Fibroblast of lung (primary cell): Measurements from ENCODE around the gene VPS26B. TPM values are rescaled to one million over a fixed set of nuclear protein-coding genes. Genes with fewer than 3 reads are reported as not detected.

ENCODE experiments used
- DNase-seq, 2 donors: peaks; one replicate each; pipeline versions ENCODE4 v3.0.0 to v3.0.0-alpha.2; 2010; ENCODE audit warnings: low read depth in 2 of 2
- H2AFZ ChIP-seq: 2 replicates; pipeline ENCODE4 v1.5.1; 2012; ENCODE audit warnings: low read length, control low read depth, inconsistent platforms
- H3K27ac ChIP-seq: 2 replicates; pipeline ENCODE4 v1.5.1; 2011; ENCODE audit warnings: low read length, control low read depth; ENCODE audit not compliant: insufficient read depth
- H3K27me3 ChIP-seq: 2 replicates; pipeline ENCODE4 v1.5.1; 2011; ENCODE audit warnings: mild to moderate bottlenecking, low read length; ENCODE audit not compliant: control insufficient read depth, insufficient read depth
- H3K36me3 ChIP-seq: 2 replicates; pipeline ENCODE4 v1.5.1; 2011; ENCODE audit warnings: low read length; ENCODE audit not compliant: control insufficient read depth, insufficient read depth
- H3K4me1 ChIP-seq: 2 replicates; pipeline ENCODE4 v1.5.1; 2011; ENCODE audit warnings: low read length; ENCODE audit not compliant: control insufficient read depth, insufficient read depth; ENCODE audit errors: extremely low read depth
- H3K4me2 ChIP-seq: 2 replicates; pipeline ENCODE4 v1.5.1; 2011; ENCODE audit warnings: low read length, control low read depth; ENCODE audit not compliant: insufficient read depth; ENCODE audit errors: extremely low read depth
- H3K4me3 ChIP-seq, 4 experiments: fragments of 200-600 bp in 1 of 4; sonication (generic) in 1 of 4; replicated peaks in 1 of 4; 2 replicates each; pipeline ENCODE4 v1.5.1; 2011 to 2016; ENCODE audit warnings: low read length in 4 of 4, low read depth in 3 of 4, mild to moderate bottlenecking in 3 of 4, control low read depth in 2 of 4, inconsistent platforms in 1 of 4, mixed read lengths in 1 of 4; ENCODE audit not compliant: insufficient read depth in 1 of 4; ENCODE audit errors: control extremely low read depth in 1 of 4
- H3K79me2 ChIP-seq: 2 replicates; pipeline ENCODE4 v1.5.1; 2012; ENCODE audit warnings: mild to moderate bottlenecking, low read length, inconsistent platforms; ENCODE audit not compliant: control insufficient read depth, insufficient read depth
- H3K9ac ChIP-seq: 2 replicates; pipeline ENCODE4 v1.5.1; 2011; ENCODE audit warnings: mild to moderate bottlenecking, low read length, control low read depth; ENCODE audit not compliant: insufficient read depth
- H3K9me3 ChIP-seq: 2 replicates; pipeline ENCODE4 v1.5.1; 2012; ENCODE audit warnings: low read depth, low read length; ENCODE audit not compliant: control insufficient read depth, insufficient read depth
- H4K20me1 ChIP-seq: 2 replicates; pipeline ENCODE4 v1.5.1; 2011; ENCODE audit warnings: low read length; ENCODE audit not compliant: control insufficient read depth, insufficient read depth; ENCODE audit errors: extremely low read depth
- CTCF ChIP-seq, 2 donors: IDR thresholded peaks in 1 of 2; conservative IDR thresholded peaks in 1 of 2; 1 replicate in 1 of 2; 2 replicates in 1 of 2; pipeline ENCODE4 v1.5.1; 2011 to 2012; ENCODE audit warnings: low read length in 2 of 2, control low read depth in 1 of 2, inconsistent platforms in 1 of 2, low read depth in 1 of 2, mild to moderate bottlenecking in 1 of 2
- EZH2 ChIP-seq: IDR thresholded peaks from 2 replicates; pipeline ENCODE4 v1.5.1; 2012; ENCODE audit warnings: low read length, control low read depth, mild to moderate bottlenecking; ENCODE audit errors: missing control alignments
- polyA plus RNA-seq, 2 donors: library from polyadenylated mRNA; depleted of rRNA in 1 of 2; stranded (reverse) in 1 of 2; unstranded in 1 of 2; fragments of >200 nt; gene quantifications; 2 replicates each; pipeline ENCODE4 v1.2.1, GENCODE V29; 2011 to 2012; ENCODE audit warnings: missing spikeins in 1 of 2
- total RNA-seq: library from RNA; depleted of rRNA; stranded (reverse); fragments of >200 nt; gene quantifications from 2 replicates; pipeline ENCODE4 v1.2.1, GENCODE V29; 2014

The VPS26B gene
- total and polyA plus RNA-seq, 2 donors (not counting 1 experiment from before 2014, with no cell fraction given) = 39.0 to 44.3 TPM

GRCh38 chr11:134235399-134235798, 10.9 kb downstream of the VPS26B start:
- Histone ChIP-seq H3K4me2 (no peak overlapping the region), H3K36me3 (peaks cover 3% of the 10 kb centered on the region), H2AFZ (no peak overlapping the region), H3K4me3 (no peak overlapping the region), H3K27ac (no peak overlapping the region), H3K79me2 (peaks cover 12% of the 10 kb centered on the region), H3K9me3 (no peaks in the 10 kb centered on the region), H3K4me1 (no peaks in the 10 kb centered on the region), H3K9ac (no peak overlapping the region), H3K27me3 (no peaks in the 10 kb centered on the region), H4K20me1 (no peaks in the 10 kb centered on the region)
- TF ChIP-seq EZH2 = no peak
- TF ChIP-seq CTCF (conservative IDR thresholded peaks at IDR 0.05 in 1 of 2, IDR thresholded peaks at IDR 0.05 in 1 of 2; ENCODE audit: low read depth in 1 of 2, low read length in 2 of 2) = no peak
- no peak for DNase-seq

- no peak for DNase-seq
Observed at GRCh38 chr11:134236834-134237556, 12.5 kb downstream of the VPS26B start.

GRCh38 chr11:134237557-134237922, 13.1 kb downstream of the VPS26B start:
- H4K20me1 ChIP-seq = no peaks in the 10 kb centered on the region
- H2AFZ ChIP-seq = no peak overlapping the region
- H3K9ac ChIP-seq = no peak overlapping the region
- no peaks in the 10 kb centered on the region for H3K27me3 ChIP-seq
- H3K9me3 ChIP-seq = no peaks in the 10 kb centered on the region
- H3K4me2 ChIP-seq = no peak overlapping the region
- H3K4me1 ChIP-seq = no peaks in the 10 kb centered on the region
- no peak overlapping the region for H3K4me3 ChIP-seq
- H3K36me3 ChIP-seq = peaks cover 3% of the 10 kb centered on the region
- DNase-seq = no peak
- TF ChIP-seq EZH2 (no peak), CTCF (conservative IDR thresholded peaks at IDR 0.05 in 1 of 2, IDR thresholded peaks at IDR 0.05 in 1 of 2; ENCODE audit: low read depth in 1 of 2, low read length in 2 of 2) (no peak)
- no peak overlapping the region for H3K27ac ChIP-seq
- H3K79me2 ChIP-seq = peaks cover 3% of the 10 kb centered on the region

More at GRCh38 chr11:134236834-134237556, 12.5 kb downstream of the VPS26B start:
- Histone ChIP-seq H3K4me2 (no peak overlapping the region), H3K36me3 (peaks cover 3% of the 10 kb centered on the region), H3K4me3 (no peak overlapping the region), H3K4me1 (no peaks in the 10 kb centered on the region), H4K20me1 (no peaks in the 10 kb centered on the region), H3K9me3 (no peaks in the 10 kb centered on the region), H3K27me3 (no peaks in the 10 kb centered on the region), H3K79me2 (peaks cover 7% of the 10 kb centered on the region), H2AFZ (no peak overlapping the region), H3K27ac (no peak overlapping the region), H3K9ac (no peak overlapping the region)
- TF ChIP-seq EZH2 (no peak), CTCF (conservative IDR thresholded peaks at IDR 0.05 in 1 of 2, IDR thresholded peaks at IDR 0.05 in 1 of 2; ENCODE audit: low read depth in 1 of 2, low read length in 2 of 2) (no peak)
